Stomach smooth muscle (tissue), 2 donors: ENCODE data around the gene GNG12.

Experiments used
- H3K27ac ChIP-seq: one replicate; pipeline ENCODE4 v1.7.0; 2013; ENCODE audit warnings: mild to moderate bottlenecking, low read length, inconsistent platforms
- H3K27me3 ChIP-seq, 2 donors: one replicate each; pipeline ENCODE4 v1.7.0; 2013; ENCODE audit warnings: low read length in 2 of 2; ENCODE audit not compliant: insufficient read depth in 2 of 2, control insufficient read depth in 1 of 2
- H3K36me3 ChIP-seq, 2 donors: one replicate each; pipeline ENCODE4 v1.7.0; 2013; ENCODE audit warnings: low read length in 2 of 2; ENCODE audit not compliant: control insufficient read depth in 2 of 2, insufficient read depth in 2 of 2
- H3K4me1 ChIP-seq: one replicate; pipeline ENCODE4 v1.7.0; 2013; ENCODE audit warnings: low read length; ENCODE audit not compliant: control insufficient read depth, insufficient read depth
- H3K4me3 ChIP-seq, 2 donors: one replicate each; pipeline ENCODE4 v1.7.0; 2013; ENCODE audit warnings: low read length in 2 of 2
- H3K9ac ChIP-seq, 2 donors: one replicate each; pipeline ENCODE4 v1.7.0; 2013; ENCODE audit warnings: low read length in 2 of 2, mild to moderate bottlenecking in 1 of 2
- H3K9me3 ChIP-seq, 2 donors: one replicate each; pipeline ENCODE4 v1.7.0; 2013; ENCODE audit warnings: low read length in 2 of 2; ENCODE audit not compliant: control insufficient read depth in 2 of 2
- donor health status: healthy.
- donor health status: Pancreatic carcinoma.

The GNG12 gene

DNA sequence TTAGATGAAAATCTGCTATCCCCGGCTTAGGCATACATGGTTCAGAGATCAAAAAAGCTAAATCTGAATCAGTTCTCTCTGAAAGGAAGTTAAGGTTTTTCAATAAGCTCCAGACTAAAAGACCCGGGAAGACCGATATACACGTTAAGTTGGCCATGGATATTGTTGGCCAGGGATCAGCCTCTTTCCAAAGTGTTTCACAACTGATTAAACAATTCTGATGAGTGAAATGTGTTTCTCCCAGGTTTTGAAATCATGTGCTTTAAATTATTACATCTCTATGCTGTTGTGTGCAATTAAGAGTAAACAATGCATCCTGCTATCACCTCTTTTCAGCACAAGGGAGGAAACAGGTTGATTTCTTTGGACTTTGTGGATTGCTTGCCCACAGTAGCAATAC lies 23.7 kb upstream of the GNG12 start:
- Histone ChIP-seq H3K4me1 (peaks cover 3% of the 10 kb centered on the region), H3K4me3 (no peak overlapping the region), H3K27ac (no peak overlapping the region), H3K27me3 (no peaks in the 10 kb centered on the region), H3K9ac (no peak overlapping the region), H3K36me3 (no peaks in the 10 kb centered on the region), H3K9me3 (no peaks in the 10 kb centered on the region)

DNA sequence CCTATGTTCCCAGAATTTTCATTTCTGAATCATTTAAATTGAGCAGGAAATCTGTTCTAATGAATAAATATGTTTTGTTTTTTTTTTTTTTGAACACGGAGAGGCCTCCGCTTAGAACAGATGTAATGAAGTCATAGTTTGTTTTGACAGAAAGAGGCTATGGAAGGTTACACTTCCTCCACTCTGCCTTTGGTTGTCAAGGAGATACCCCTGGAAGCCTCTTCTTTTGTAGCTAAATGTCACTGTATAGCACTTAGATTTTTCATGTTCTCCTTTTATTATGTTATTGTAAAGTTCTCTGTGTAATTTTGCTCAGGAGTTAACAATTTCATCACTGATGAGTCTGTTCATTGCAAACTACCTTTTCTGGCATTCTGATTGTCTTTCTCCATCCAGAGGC lies 22.7 kb upstream of the GNG12 start:
- no peak overlapping the region for H3K27ac ChIP-seq
- H3K36me3 ChIP-seq, result no peaks in the 10 kb centered on the region
- H3K27me3 ChIP-seq, result no peaks in the 10 kb centered on the region
- H3K4me1 ChIP-seq, result peaks cover 3% of the 10 kb centered on the region
- H3K4me3 ChIP-seq, result no peak overlapping the region
- H3K9me3 ChIP-seq, result no peaks in the 10 kb centered on the region
- H3K9ac ChIP-seq, result no peak overlapping the region

DNA sequence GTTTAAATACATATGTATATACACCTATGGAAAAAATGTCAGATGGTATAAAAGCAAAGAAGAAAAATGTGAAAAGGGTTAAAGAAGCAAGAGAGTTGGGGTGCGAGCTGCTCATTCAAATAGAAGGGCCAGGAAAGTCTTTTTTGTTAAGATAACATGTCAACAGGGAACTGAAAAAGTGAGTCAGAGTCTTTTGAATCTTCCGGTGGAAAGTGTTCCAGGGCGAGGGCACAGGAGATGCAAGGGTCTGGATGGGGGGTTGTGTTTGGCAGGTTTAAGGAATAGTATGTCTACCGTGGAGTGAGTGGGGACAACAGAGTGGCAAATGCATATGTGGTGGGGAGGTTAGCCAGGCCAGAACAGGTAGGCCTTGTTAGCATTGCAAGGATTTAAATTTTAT lies 22.2 kb upstream of the GNG12 start:
- H3K27ac ChIP-seq, result no peak overlapping the region
- H3K4me3 ChIP-seq, result no peak overlapping the region

DNA sequence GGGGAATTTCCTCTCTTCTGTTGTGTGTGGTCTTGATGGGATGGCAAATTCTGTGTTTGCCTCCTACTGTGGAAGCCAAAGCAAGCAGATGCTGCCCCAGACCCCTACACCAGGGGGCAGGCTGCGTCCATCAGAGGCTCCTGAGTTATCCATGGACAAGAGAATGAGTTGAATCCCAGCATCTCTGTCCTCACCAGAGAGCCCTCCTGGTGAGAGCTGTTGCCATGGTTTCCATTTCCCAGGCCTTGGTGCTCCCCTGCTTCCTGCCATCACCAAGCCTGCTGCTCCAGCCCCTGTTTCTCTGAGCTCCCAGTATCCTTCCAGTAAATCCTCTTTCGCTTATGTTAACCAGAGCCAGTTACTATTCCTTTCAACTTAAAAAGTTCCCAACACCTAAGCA lies 20.4 kb upstream of the GNG12 start:
- no peaks in the 10 kb centered on the region for H3K27me3 ChIP-seq
- H3K9me3 ChIP-seq, result no peaks in the 10 kb centered on the region
- H3K9ac ChIP-seq, result no peak overlapping the region
- H3K36me3 ChIP-seq, result no peaks in the 10 kb centered on the region
- H3K4me1 ChIP-seq, result peaks cover 5% of the 10 kb centered on the region
- no peak overlapping the region for H3K27ac ChIP-seq
- no peak overlapping the region for H3K4me3 ChIP-seq

More for the DNA sequence above, 22.2 kb upstream of the GNG12 start:
- peaks cover 5% of the 10 kb centered on the region for H3K4me1 ChIP-seq
- H3K36me3 ChIP-seq, result no peaks in the 10 kb centered on the region
- no peaks in the 10 kb centered on the region for H3K27me3 ChIP-seq
- H3K9me3 ChIP-seq, result no peaks in the 10 kb centered on the region
- H3K9ac ChIP-seq, result no peak overlapping the region

DNA sequence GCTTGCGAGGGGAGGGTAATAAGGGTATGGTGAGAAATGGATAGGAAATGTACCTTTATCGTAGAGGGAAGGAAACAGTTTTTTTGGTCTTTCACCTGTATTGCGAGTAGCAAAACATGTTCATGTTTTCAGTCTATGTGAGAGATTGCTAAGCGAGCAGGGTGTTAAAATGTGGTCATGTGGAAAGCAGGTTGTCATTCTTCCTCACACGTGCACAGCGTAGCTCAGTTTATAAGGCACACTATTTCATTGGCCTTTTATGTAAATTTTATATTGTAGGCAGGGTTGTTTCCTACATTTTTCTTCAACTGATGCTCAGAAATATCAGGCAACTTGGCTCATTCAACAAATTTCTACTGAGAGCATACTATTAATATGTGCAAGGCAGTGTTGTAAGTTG lies 18.5 kb upstream of the GNG12 start:
- no peak overlapping the region for H3K4me3 ChIP-seq
- H3K27me3 ChIP-seq, result no peaks in the 10 kb centered on the region

DNA sequence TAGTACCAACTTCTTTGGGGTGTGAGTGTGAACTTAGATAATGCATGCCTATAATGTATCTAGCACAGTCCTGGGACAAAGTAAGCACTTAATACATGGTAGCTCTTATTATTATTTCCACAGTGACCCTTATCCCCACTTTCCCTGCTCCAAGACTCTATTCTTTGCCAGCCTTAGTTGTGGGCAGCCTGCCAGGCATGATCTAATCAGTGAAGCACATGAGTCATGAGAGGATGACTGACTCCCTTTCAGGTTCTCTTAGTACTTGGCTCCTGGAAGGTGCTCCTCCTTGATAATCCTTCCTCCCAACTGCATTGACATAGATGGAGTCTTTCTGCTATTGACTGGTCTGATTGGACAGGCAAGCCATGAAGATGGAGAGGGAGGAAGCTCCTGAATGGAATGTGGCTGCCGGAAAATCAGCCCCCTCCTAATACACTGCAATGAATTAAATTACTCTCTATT lies 17.4 kb upstream of the GNG12 start:
- H3K9me3 ChIP-seq, result no peaks in the 10 kb centered on the region
- H3K36me3 ChIP-seq, result no peaks in the 10 kb centered on the region
- no peak overlapping the region for H3K9ac ChIP-seq
- no peak overlapping the region for H3K4me3 ChIP-seq
- no peak overlapping the region for H3K27ac ChIP-seq
- peaks cover 2% of the 10 kb centered on the region for H3K4me1 ChIP-seq
- H3K27me3 ChIP-seq, result no peaks in the 10 kb centered on the region

More for the DNA sequence above, 18.5 kb upstream of the GNG12 start:
- Histone ChIP-seq H3K27ac (no peak overlapping the region), H3K36me3 (no peaks in the 10 kb centered on the region), H3K4me1 (peaks cover 5% of the 10 kb centered on the region), H3K9ac (no peak overlapping the region), H3K9me3 (no peaks in the 10 kb centered on the region)

DNA sequence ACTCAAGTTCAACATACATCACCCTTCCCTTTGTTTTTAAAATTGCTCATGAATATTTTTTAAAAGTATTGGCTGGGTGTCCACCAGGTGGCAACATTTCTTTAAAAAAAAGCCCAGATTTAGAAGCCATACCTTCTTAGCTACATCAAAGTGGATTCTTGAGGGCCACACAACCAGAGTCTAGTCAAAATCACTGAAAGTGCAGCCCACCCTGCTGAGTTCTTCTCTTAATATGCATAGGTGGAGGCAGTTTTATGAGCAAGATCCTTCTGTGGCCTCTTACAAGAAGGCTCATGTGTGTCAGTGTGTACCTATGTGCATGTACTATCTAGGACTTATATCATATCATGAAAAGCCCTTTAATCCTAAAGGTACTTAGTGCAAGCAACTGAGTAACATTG lies 16.9 kb upstream of the GNG12 start:
- H3K27ac ChIP-seq, result no peak overlapping the region

DNA sequence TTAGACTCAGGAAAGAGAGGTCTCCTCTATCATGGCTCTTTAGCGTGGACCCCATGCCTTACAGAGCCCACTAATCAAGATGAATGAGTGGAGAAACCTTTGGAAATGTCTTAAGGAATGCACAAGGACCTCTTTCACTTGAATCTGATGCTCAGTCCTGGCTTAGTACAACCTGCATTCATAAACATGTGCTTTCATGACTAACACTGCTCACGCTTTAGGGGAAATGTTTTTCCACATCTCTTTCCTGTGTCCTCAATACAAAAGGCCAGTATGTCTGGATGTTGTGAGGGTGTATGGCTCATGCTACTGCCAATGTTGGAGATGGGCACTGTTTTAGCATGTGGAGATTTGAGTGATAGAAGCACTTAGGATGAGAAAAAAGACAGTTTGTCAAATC lies 14.2 kb upstream of the GNG12 start:
- H3K36me3 ChIP-seq, result no peaks in the 10 kb centered on the region
- H3K9me3 ChIP-seq, result no peaks in the 10 kb centered on the region
- no peaks in the 10 kb centered on the region for H3K27me3 ChIP-seq
- no peak overlapping the region for H3K27ac ChIP-seq
- no peak overlapping the region for H3K4me3 ChIP-seq
- H3K4me1 ChIP-seq, result peaks cover 2% of the 10 kb centered on the region
- H3K9ac ChIP-seq, result no peak overlapping the region

More for the DNA sequence above, 16.9 kb upstream of the GNG12 start:
- H3K9me3 ChIP-seq, result no peaks in the 10 kb centered on the region
- H3K27me3 ChIP-seq, result no peaks in the 10 kb centered on the region
- H3K4me3 ChIP-seq, result no peak overlapping the region
- peaks cover 2% of the 10 kb centered on the region for H3K4me1 ChIP-seq
- no peak overlapping the region for H3K9ac ChIP-seq
- H3K36me3 ChIP-seq, result no peaks in the 10 kb centered on the region

DNA sequence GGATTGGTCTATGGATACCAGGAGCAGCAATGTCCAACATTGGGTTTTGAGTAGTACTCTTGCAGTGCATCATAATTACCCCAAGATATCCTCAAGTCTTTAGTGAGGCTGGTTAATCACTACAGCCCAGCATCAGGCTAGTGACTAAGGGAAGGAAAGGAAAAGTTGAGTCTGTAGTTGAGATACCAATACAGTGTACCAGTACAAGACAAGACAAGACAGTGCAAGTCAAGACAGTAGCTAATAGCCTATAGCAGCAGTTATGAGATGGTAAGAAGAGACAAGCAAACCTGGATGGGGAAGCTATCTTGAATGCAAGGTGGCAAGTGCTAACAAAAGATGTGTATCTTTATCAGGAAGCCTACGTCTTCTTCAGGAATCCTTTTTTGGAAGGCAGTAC lies 13.3 kb upstream of the GNG12 start:
- peaks cover 2% of the 10 kb centered on the region for H3K4me1 ChIP-seq
- no peaks in the 10 kb centered on the region for H3K36me3 ChIP-seq
- no peak overlapping the region for H3K27ac ChIP-seq
- no peak overlapping the region for H3K4me3 ChIP-seq
- H3K9ac ChIP-seq, result no peak overlapping the region
- no peaks in the 10 kb centered on the region for H3K27me3 ChIP-seq
- H3K9me3 ChIP-seq, result no peaks in the 10 kb centered on the region

DNA sequence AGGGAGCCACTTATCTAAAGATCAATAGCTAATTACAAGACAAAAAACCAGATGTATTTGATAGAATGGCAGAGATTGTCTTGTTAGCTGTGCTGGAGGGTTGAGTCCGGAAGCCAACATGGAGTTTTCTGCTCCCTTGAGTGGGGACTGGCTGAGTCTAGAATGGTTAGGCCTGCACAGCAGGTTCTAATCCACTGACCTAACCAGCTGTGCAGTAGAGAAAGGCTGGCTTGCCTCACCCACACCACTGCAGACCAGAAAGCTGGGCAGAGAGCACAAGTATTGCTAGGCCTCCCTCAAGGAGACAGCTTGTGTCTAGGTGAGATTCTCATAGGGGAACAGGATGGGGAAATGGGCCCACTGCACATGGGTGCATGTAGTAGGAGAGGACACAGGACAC lies 11.7 kb upstream of the GNG12 start:
- H3K9ac ChIP-seq, result no peak overlapping the region
- H3K36me3 ChIP-seq, result no peaks in the 10 kb centered on the region
- no peaks in the 10 kb centered on the region for H3K9me3 ChIP-seq
- H3K27ac ChIP-seq, result no peak overlapping the region
- H3K4me1 ChIP-seq, result no peaks in the 10 kb centered on the region
- H3K27me3 ChIP-seq, result no peaks in the 10 kb centered on the region
- no peak overlapping the region for H3K4me3 ChIP-seq

DNA sequence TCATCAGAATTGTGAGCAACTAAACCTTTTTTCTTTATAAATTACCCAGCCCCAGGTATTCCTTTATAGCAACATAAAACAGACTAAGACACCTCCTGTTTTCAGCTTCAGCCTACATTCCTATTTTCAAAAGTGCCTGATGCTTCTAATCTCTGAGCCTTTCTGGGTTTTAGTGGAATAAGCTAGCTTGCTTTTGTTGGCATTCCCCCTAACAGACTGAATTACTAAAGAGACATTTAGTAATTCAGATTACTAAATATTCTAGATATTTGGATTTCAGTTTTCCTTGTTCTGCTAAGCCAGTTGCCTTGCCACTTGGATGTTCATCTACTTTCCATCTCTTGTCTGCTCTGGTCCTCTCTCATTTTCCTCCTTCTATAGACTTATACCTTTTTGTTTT lies 10.5 kb upstream of the GNG12 start:
- Histone ChIP-seq H3K9me3 (no peaks in the 10 kb centered on the region), H3K4me3 (no peak overlapping the region), H3K27me3 (no peaks in the 10 kb centered on the region), H3K4me1 (no peaks in the 10 kb centered on the region), H3K27ac (no peak overlapping the region), H3K9ac (no peak overlapping the region), H3K36me3 (no peaks in the 10 kb centered on the region)
